Measurements from ENCODE around the gene DDX43.
A peak's percentile ranks its signal among the peaks of the same experiment; 100 is the strongest.
"Not testable (repeated sequence)": the region's sequence is repeated elsewhere in the genome, so short reads cannot be mapped to it uniquely, and the experiment has no call there.

Gene DDX43

DNA sequence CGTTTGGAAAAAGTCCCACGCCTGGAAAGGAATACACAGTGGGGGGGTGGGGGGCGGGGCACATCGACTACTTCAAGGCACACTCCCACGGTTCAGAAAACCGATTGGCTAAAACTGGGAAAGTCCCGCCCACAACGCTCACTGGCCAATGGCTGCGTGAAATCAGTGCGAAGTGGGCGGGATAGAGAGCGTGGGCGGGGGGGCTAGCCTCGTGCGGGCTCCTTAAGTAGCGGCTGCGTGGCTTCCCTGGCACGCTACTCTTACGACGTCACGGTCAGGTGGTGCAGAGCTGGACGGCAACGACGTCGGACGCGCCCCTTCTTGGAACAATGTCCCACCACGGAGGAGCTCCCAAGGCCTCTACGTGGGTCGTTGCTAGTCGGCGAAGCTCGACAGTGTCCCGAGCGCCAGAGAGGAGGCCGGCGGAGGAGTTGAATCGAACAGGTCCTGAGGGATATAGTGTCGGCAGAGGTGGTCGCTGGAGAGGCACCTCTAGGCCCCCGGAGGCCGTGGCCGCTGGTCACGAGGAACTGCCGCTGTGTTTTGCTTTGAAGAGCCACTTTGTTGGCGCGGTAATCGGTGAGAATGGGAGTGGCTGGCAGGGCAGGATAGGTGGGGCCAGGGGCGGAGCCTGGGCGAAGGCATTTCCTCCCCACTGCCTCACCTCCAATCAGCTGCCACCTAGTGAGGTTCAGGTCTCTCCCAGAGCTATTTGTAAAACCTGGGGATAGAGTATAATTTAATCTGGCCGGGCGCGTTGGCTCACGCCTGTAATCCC, at the start of gene DDX43:
Gene DDX43, plus strand, starts transcription at position 252 of the 778 bp plus-strand sequence. Its CDS starts 78 bp downstream, at position 330.
- DNase-seq, result no peak

DNA sequence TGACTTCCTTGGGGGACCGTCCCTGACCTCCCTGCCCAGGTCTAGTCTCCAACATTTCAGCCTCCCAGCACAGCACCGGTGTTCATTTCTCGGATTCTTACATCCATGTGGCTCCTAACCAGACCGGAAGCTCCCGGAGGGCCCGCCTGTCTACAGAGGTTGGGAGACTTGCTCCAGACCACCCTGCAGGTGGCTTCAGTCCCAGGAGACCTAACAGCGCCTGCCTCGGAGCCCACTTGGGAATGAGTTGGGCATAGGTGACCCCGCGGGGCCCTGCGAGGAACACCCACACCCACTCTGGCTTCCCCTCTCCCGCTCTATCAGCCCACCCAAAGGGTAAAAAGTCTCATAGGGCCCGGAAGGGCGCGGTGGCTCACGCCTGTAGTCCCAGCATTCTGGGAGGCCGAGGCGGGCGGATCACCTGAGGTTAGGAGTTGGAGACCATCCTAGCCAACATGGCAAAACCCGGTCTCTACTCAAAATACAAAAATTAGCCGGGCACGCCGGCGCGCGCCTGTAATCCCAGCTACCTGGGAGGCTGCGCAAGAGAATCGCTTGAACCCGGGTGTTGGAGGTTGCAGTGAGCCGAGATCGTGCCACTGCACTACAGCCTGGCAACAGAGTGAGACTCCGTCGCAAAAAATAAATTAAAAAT, 46.0 kb upstream of the DDX43 start:
- no peak for DNase-seq

DNA sequence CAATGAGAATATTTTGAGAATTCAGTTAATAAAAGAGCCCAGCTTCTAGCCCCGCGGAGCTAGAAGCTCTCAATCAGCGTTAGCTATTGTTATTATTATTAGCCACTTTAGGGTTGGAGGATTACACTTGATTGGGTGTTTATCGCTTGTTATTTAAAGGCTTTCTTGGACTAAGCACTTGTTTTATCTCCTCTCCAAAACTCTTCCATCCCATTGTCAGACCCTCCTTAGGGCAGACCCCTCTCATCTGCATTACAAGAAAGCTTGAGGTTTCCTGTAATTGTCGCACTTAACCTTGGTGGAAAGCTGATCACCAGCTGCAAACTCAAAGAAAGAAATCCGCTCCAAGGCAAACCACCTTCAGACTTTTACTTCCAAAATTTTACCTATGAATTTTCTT, 45.3 kb upstream of the DDX43 start:
- DNase-seq, result no peak

DNA sequence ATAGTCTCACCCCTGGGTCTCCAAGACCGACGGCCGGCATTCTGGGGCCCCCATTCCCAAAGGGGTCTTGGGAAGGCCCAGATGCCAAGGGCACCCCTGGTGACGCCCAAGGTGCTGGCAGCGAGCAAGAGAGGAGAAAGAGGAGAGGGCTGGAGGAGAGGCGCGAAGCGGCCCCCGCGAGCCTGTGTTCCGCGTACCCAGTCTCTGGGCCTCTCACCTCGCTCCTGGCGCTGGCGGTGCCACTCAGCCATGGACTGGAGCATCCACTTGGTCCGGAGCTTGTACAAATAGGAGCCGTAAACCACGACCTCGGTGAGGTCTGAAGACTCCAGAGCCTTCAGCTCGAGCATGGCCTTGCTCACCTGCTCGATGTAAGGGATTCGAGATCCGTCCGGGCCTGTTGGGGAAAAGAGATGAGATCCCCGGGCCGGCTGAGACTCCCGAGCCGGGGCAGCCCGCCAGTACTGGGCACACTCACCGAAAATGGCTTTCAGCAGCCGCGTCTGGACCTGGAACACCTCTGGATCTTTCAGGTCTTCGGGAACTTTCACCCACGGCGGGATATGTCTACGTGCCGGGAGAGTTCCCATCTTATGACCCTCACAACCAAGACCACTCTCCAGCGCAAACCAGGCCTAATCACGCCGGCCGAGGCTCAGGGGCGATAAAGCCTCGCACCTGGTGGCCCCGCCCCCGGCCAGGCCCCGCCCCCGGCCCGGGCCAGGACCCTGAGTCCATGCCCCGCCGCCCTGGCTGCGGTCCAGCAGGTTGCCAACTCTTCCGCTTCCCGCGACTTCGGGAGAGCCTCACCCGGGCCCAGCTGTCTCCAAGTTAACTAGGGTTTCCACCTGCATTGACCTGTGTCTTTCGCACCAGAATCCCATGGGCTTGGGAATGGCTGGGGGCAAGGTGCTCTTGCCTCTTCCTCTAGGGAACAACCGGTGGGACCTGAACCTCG, 40.7 kb upstream of the DDX43 start, which contains the start of gene DPPA5:
Gene DPPA5, minus strand, starts transcription at position 641 of the 958 bp plus-strand sequence. Its CDS starts 51 bp downstream, at position 590.
- no peak for DNase-seq

DNA sequence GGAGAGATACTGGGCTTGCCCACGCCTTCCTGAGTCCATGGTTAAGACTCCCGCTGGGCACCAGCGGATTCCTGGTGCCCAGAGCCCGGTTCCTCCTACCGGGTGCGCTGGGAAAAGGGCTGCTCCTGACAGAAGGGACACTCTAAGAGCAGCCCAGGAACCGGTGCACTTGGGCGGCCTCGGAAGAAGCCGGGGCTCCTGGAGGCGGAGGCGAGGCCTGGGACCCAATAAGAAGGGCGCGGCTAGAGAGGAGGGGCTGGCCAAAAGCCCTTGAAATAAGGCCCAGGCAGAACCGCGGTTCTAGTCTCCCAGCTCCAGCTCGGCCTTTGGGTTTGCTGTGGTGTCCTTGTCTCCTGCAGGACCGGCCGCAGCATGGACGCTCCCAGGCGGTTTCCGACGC, 32.3 kb upstream of the DDX43 start, which contains the start of gene KHDC3L:
Gene KHDC3L, plus strand, starts transcription at position 301 of the 400 bp plus-strand sequence. Its CDS starts 72 bp downstream, at position 373.
- DNase-seq, result no peak

DNA sequence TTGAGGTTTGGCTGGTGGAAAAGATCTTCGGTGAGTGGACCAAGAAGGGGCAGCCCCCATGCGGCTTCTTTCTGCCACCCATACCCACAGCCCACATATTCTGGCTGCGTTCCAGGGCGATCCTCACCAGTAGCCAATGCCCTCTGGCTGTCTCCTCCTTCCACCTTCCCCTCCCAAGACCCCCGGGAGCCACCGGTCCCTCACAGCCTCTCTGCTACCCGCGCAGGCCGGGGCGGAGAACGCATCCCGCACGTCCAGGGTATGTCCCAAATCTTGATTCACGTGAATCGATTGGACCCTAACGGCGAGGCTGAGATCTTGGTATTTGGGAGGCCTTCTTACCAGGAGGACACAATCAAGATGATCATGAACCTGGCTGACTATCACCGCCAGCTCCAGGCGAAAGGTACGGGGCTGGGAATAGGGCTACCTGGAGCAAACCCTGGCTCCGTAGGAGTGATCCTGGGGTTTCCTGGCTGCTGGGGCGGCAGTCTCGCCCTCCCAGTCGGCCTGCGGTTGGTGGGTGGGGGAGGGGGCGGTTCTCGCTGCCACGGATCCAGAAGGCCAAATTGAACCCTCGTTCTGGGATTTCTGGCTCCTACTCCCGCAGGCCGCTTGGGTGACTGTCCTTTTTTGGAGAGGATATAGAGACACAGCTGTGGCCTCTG, 31.6 kb upstream of the DDX43 start:
- no peak for DNase-seq

DNA sequence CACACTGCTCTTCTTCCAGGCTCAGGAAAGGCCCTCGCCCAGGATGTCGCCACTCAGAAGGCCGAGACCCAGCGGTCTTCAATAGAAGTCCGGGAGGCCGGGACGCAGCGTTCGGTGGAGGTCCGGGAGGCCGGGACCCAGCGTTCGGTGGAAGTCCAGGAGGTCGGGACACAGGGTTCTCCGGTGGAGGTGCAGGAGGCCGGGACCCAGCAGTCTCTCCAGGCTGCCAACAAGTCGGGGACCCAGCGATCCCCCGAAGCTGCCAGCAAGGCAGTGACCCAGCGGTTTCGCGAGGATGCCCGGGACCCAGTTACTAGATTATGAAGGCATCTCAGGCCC, 31.1 kb upstream of the DDX43 start:
- no peak for DNase-seq

DNA sequence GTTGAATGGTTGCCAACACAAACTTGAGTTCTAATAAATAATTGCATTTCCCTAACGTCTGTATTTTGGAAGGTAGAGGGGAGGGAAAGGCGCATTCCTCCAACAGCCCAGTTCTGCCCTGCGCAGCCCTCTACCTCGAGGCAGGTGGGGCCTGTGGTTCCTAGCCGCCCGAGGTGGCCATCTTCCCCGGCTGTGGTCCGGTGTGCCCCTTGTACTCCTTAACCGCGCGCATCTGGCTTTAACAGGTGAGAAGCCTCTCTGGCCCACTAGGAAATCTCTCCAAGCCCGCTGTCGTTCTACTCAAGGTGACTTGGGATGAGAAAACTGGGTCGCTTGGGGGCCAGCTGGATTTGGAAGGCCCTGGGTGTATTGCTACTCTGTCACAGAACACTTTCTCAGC, 30.5 kb upstream of the DDX43 start:
- DNase-seq, result no peak

DNA sequence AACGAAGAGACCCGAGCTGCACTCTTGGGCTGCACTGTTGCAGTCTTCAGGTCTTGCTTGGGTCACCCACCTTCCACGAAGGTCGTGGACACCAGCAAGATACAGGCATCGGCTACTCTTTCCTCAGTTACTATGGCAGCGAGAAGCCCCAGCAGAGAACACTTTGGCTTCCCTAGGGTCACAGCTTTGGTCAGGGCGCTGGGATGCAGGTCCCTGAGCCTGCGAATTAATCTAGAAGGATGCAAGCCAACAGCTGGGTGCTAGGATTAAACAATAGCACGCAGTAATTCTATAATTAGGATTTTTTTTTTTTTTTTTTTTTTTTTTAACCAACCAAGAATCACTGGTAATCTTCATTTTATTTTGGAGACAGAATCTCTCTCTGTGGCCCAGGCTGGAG, 30.1 kb upstream of the DDX43 start:
- DNase-seq, result no peak

DNA sequence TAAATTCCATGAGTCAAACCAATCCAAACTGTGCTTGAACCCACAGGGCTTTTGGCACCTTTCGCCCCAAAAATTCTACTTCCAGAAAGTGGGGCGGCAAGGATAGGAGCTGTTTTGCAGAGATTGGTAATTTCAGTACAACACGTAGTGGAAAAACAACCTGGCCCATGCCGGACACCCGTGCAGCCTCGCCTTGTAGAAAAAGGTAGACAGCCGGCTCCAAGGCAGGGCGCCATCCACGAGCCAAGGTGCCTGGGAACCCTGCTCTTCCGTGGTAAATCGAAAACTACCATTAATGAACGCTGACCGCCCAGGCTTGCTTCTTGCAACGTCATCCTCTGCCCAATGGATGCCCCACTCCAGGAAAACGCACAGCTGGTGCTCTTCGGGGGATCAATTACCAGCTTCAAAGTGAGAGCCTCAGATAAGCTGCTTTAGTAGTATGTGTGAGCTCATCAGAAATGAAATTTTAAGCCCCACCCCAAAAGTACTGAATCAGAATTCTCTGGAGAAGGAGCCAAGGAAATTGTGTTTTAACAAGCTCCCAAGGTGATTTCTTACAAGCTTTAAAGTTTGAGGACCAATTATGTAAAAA, 26.8 kb upstream of the DDX43 start:
- no peak for DNase-seq

DNA sequence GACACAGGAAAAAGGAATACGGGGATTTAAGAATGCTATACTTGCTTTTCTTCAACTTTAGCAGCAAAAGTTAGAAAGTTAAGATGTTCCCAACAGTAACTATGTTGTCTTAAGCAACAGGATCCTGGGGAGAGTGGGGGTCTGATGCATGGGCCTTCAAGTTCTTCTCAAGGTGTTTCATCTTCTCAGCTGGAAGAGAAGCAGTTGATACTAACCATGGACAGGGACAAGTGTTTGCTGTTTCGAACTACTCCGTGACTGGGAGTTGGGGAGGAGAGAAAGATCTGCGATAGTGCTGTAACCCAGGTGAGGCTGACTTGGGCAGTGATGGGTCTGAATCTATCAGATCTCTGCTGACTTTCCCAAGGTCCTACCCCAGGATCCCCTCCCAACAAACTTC, 26.0 kb upstream of the DDX43 start:
- DNase-seq, result no peak

DNA sequence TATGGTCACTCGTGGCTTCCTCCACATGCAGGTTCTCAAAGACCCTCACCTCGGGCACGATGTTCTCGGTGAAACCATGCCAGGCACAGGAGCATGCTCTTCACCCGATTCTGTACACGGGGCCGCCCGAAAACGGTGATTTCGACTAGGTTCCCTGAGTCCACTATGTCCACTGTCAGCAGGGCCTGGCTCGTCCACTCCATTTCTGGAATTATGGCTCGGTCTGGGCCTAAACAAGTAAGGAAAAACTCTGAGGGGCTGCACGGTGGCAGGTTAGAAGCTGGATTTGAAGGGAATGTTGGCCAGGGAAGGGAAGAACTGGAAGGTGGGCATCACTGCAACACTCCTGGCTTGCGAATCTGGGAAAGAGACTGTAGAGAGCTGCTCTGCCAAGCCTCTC, 25.5 kb upstream of the DDX43 start:
- no peak for DNase-seq

DNA sequence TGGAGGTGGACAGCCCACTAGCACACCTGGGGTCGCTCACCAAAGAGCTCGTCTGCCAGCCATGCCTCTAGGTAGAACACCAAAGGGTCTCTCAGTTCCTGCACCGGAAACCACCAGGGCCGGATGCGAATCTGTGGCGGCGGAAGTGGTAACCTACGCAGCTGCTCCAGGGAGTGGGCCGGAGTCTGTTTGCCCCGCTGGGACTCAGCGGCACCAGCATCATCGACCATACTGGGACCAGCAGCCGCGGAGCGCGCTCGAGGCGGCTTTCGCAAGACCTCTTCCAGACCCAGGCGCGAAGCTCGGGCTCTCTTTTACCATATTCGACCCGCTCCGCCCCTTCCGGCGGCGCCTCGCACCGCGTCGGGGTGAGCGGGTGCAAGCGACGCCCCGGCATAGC, 25.1 kb upstream of the DDX43 start, which contains the start of gene OOEP:
Gene OOEP, minus strand, starts transcription at position 335 of the 400 bp plus-strand sequence. Its CDS starts 105 bp downstream, at position 230.
- no peak for DNase-seq

DNA sequence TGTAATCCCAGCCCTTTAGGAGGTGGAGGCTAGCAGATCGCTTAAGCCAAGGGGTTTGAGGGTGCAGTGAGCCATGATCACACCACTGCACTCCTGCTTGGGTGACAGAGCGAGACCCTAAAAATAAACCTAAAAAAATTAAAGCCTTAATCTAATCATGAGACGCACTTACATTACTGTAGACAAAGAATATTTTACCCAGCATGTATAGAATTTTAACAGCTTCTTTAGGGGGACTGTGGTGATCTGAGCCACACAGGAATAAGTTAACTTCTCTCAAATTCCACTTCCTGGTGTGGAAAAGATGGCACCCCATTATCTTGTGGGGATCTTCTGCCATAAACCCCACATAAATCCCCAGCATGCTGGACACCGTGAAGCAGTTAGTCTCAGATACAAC, 22.6 kb upstream of the DDX43 start:
- no peak for DNase-seq

DNA sequence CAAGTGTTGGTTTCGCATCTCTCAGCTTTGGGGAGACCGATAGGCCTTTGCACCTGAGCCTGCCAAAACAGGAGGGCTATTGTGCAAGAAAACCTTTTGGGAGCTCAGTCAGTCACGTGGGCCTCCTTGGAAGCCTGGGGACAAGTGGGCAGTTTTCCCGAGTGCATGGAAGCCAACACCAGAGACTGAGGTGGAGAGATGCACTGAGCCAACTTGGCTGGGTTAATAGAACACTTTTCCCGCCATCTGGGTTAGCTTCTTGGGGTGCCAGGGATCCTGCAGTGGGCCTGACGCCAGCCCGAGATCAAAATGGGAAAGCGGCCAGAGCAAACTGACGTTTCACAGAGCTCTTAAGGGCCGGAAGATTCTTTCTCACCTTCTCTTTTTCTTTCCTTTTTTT, 22.1 kb upstream of the DDX43 start:
- no peak for DNase-seq

DNA sequence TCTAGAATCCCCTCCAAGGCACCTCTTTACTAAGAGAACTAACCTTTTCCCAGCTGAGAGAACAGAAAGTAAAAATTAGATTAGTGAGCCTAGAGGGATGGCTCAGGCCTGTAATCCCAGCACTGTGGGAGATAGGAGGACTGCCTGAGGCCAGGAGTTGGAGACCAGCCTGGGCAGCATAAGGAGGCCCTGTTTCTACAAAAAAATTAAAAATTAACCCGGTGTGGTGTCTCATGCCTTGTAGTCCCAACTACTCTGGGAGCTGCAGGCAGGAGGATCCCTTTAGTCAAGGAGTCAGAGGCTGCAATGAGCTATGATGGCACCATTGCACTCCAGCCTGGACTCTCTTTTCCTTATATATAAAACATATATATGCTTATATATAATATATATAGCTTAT, 19.4 kb upstream of the DDX43 start:
- DNase-seq, result no peak

DNA sequence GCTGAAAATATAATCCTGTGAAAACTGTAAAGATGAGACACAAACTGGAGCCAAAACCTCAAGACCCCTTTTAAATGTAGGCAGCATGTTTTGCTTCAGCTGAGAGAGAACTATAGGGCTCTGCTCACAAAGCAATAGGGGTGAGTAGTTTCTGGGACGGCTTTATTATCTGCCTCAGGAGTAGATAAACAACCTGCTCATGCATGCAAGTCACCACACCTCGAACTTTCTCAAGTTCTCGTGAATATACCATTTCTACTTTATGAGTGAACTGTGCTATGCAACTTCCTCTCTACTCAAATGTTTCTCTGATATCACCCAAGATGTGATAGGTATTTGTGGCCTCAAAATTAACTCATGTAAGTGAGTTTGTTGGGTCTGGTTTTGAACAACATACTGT, 17.4 kb upstream of the DDX43 start:
- no peak for DNase-seq

DNA sequence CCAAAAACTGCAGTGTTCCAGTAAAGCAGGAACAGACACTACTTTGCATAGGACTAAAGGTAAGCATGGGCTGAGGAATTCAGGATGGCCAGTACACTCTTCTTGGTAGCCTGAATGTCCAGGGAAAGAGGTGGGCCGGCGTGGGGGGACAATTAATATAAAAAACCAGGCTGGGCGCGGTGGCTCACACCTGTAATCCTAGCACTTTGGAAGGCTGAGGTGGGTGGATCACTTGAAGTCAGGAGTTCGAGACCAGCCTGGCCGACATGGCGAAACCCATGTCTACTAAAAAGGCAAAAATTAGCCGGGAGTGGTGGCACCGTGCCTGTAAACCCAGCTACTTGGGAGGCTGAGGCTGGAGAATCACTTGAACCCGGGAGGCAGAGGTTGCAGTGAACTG, 13.1 kb upstream of the DDX43 start:
- not testable (repeated sequence) for DNase-seq

DNA sequence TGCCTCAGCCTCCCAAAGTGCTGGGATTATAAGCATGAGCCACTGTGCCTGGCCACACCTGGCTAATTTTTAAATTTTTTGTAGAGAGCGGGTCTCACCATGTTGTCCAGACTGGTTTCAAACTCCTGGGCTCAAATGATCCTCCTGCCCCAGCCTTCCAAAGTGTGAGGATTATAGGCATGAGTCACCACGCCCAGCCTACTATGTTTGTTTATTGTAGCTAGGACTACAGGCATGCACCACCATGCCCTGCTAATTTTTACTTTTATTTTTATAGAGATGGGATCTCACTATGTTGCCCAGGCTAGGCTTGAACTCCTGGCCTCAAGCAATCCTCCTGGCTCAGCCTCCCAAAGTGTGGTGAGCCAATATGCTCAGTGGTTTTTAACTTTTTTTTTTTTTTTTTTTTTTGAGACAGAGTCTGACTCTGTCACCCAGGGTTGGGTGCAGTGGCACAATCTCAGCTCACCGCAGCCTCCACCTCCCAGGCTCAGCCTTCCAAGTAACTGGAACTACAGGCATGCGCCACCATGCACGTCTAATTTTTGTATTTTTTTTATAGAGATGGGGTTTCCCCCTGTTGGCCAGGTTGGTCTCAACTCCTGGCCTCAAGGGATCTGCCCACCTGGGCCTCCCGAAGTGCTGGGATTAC, 12.0 kb upstream of the DDX43 start:
- DNase-seq, result no peak

DNA sequence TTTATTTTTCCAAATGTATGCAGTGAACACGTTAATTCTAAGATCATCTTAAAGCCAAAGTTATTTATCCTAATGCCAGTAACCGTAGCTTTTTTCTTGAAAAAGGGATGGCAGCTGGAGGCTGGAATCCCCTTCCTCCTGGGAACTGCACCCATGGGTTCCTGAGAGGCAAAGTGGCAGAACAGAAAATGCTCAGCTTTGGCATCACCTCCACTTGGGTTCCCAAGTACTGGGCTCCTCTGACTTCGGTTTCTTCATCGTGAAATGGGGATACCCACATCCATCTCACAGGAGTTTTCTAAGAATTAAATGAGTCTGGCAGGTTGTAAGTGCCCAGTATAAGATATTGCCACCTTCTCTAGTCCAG, 6.2 kb upstream of the DDX43 start:
- no peak for DNase-seq

DNA sequence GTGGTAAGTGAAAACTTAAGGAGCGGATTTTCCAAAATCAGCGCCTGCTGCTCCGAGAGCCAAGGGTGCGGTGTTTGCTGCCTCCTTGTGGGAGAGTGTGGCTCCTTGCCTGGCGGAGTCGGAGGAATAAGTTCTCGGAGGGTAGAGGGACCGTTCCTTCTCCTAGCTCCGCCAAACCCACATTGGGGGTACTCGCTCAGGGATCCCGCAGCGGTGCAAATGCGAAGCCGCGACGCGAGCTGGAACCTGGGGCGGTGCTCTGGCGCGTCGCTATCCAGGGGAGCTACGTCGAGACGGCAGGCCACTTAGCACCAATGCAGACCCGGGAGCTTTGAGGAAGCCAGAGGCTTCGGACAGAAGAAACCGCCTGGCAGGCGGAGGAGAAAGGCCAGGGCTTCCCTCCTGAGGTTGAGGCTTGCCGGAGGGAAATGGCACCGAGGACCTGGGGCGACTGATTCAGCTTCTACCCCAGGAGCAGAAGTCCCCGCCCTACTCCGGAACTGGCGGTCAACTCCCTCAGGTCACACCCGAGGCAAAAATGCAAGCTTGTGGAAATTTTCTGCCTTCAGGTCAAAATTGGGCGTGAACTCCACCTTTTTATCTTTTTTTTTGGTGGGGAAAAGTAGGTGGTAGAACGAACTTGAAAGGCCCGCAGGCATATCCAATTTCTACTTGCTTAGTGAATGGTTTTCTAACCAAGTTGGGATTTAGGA, 5.7 kb upstream of the DDX43 start:
- peak; percentile 41 for DNase-seq
